Measurements from ENCODE around the gene TTPAL.

DNA sequence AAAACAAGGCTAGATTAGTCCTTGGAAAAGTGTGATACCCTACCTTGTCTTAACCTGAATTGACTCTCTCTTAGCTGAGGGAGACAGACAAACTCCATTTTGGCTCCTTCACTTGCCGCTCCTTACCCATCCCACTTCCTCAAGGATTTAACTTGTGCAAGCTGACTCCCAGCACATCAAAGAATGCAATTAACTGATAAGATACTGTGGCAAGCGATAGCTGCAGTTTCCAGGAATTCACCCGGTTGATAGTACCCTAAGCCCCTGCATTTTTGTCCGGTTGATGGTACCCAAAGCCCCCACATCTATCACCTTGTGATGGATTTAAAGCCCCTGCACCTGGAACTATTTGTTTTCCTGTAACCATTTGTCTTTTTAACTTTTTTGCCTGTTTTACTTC is 48.1 kb downstream of the TTPAL start:
- TF ChIP-seq, protein P1, sequence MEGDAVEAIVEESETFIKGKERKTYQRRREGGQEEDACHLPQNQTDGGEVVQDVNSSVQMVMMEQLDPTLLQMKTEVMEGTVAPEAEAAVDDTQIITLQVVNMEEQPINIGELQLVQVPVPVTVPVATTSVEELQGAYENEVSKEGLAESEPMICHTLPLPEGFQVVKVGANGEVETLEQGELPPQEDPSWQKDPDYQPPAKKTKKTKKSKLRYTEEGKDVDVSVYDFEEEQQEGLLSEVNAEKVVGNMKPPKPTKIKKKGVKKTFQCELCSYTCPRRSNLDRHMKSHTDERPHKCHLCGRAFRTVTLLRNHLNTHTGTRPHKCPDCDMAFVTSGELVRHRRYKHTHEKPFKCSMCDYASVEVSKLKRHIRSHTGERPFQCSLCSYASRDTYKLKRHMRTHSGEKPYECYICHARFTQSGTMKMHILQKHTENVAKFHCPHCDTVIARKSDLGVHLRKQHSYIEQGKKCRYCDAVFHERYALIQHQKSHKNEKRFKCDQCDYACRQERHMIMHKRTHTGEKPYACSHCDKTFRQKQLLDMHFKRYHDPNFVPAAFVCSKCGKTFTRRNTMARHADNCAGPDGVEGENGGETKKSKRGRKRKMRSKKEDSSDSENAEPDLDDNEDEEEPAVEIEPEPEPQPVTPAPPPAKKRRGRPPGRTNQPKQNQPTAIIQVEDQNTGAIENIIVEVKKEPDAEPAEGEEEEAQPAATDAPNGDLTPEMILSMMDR (IDR thresholded peaks at IDR 0.05) = no peak
- TF ChIP-seq ZFX (IDR thresholded peaks at IDR 0.05; ENCODE audit: borderline replicate concordance) = no peak
